Stimulated activated CD8-positive, alpha-beta memory T cell treated with anti-CD3 and anti-CD28 coated beads, Interleukin-2, amount 100 ng/mL, for 48 hours (primary cell): ENCODE data around the gene POLR1G.
"Not testable (repeated sequence)": the region's sequence is repeated elsewhere in the genome, so short reads cannot be mapped to it uniquely, and the experiment has no call there.

ENCODE experiments used
- DNase-seq, 2 donors: peaks; one replicate each; pipeline ENCODE4 v3.0.0-alpha.2; 2020; ENCODE audit warnings: low read depth in 2 of 2

Gene POLR1G

GRCh38 chr19:45395821-45396617 is 10.4 kb upstream of the POLR1G start:
- DNase-seq: no peak

GRCh38 chr19:45400192-45400591 is 6.3 kb upstream of the POLR1G start:
- DNase-seq: no peak

GRCh38 chr19:45401815-45402214 is 4.6 kb upstream of the POLR1G start:
- DNase-seq: no peak

GRCh38 chr19:45402298-45403061 is 4.0 kb upstream of the POLR1G start:
- peak; percentile 25 to 27 for DNase-seq

GRCh38 chr19:45403272-45403671 is 3.2 kb upstream of the POLR1G start:
- DNase-seq: no peak

- DNase-seq: peak; percentile 72 to 76
Observed at GRCh38 chr19:45403781-45404556, 2.5 kb upstream of the POLR1G start.

GRCh38 chr19:45404557-45405434 is 1.6 kb upstream of the POLR1G start, which contains the start of gene PPP1R13L:
PPP1R13L (minus strand) TSS chr19:45405069; CDS start chr19:45398318, 6,751 bp downstream.
- peak; percentile 27 to 53 for DNase-seq

GRCh38 chr19:45405435-45406225 is 814 bp upstream of the POLR1G start:
- DNase-seq: peak; percentile 71 to 81

- DNase-seq: no peak
Observed at GRCh38 chr19:45407091-45407375, 589 bp downstream of the POLR1G start.

- DNase-seq: not testable (repeated sequence)
Observed at GRCh38 chr19:45407585-45407984, 1.1 kb downstream of the POLR1G start.

GRCh38 chr19:45408121-45408520 is 1.7 kb downstream of the POLR1G start:
- no peak for DNase-seq

- DNase-seq: no peak
Observed at GRCh38 chr19:45408830-45409556, 2.5 kb downstream of the POLR1G start.

GRCh38 chr19:45409557-45409920 is 3.1 kb downstream of the POLR1G start:
- DNase-seq: no peak

GRCh38 chr19:45410330-45410729 is 3.9 kb downstream of the POLR1G start:
- not testable (repeated sequence) for DNase-seq

- DNase-seq: no peak
Observed at GRCh38 chr19:45413497-45413896, 7.1 kb downstream of the POLR1G start.

- DNase-seq: no peak
Observed at GRCh38 chr19:45414468-45414867, 8.0 kb downstream of the POLR1G start.

GRCh38 chr19:45417151-45417550 is 10.7 kb downstream of the POLR1G start:
- DNase-seq: no peak

GRCh38 chr19:45418802-45419201 is 12.4 kb downstream of the POLR1G start:
- DNase-seq: no peak

- no peak for DNase-seq
Observed at GRCh38 chr19:45419396-45419795, 13.0 kb downstream of the POLR1G start.

GRCh38 chr19:45419895-45420294 is 13.5 kb downstream of the POLR1G start:
- no peak for DNase-seq
